Astrocyte of the cerebellum (primary cell): ENCODE results near the gene SBNO1.
A peak's percentile ranks its signal among the peaks of the same experiment; 100 is the strongest.

Source experiments
- DNase-seq: peaks from one replicate; pipeline ENCODE4 v3.0.0-alpha.2; 2011; ENCODE audit warnings: low read depth
- H3K4me3 ChIP-seq: 2 replicates; pipeline ENCODE4 v1.5.1; 2011; ENCODE audit warnings: mild to moderate bottlenecking, low read depth, low read length, moderate library complexity
- in situ Hi-C: cut with HindIII; loops from 2 replicates; pipeline ENCODE4 v1.10.0; 2017; ENCODE audit warnings: low sequenced_read_pairs
- TF ChIP-seq, protein P1 (sequence below): IDR thresholded peaks from 2 replicates; pipeline ENCODE4 v1.5.1; 2012; ENCODE audit warnings: low read length, low read depth, moderate library complexity, mild to moderate bottlenecking; ENCODE audit errors: missing control alignments

The SBNO1 gene

DNA sequence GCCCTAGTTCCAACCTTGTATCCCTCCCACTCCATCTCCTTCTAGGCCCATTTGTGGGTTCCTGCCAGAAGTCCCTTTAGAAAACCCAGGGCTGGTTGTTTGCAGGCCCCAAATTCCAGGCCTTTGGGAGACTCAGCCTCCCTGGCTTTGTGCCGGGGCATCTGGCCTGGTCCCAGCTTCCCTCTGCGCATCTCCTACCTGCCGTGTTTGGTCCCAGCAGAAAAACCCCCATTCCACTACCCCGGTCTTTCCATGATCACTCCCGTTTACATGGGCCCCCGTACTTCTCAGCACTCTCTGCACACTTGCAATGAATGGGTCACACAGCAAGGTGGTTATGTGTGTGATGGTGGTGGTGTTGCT is 34.6 kb upstream of the SBNO1 start:
- TF ChIP-seq, protein P1, sequence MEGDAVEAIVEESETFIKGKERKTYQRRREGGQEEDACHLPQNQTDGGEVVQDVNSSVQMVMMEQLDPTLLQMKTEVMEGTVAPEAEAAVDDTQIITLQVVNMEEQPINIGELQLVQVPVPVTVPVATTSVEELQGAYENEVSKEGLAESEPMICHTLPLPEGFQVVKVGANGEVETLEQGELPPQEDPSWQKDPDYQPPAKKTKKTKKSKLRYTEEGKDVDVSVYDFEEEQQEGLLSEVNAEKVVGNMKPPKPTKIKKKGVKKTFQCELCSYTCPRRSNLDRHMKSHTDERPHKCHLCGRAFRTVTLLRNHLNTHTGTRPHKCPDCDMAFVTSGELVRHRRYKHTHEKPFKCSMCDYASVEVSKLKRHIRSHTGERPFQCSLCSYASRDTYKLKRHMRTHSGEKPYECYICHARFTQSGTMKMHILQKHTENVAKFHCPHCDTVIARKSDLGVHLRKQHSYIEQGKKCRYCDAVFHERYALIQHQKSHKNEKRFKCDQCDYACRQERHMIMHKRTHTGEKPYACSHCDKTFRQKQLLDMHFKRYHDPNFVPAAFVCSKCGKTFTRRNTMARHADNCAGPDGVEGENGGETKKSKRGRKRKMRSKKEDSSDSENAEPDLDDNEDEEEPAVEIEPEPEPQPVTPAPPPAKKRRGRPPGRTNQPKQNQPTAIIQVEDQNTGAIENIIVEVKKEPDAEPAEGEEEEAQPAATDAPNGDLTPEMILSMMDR = no peak
- no peak for DNase-seq
- H3K4me3 ChIP-seq = no peak overlapping the region
- in situ Hi-C loops = loop anchor here (5.0 kb wide), 1 partner anchor 73 kb away; no protein-coding TSS in a partner anchor

- TF ChIP-seq, protein P1 = no peak
- H3K4me3 ChIP-seq = no peak overlapping the region
- in situ Hi-C loops = loop anchor here (5.0 kb wide), 1 partner anchor 74 kb away; no protein-coding TSS in a partner anchor
- peak; percentile 72 for DNase-seq
These were observed 34.1 kb upstream of the SBNO1 start for GRCh38 chr12:123398550-123399254.

DNA sequence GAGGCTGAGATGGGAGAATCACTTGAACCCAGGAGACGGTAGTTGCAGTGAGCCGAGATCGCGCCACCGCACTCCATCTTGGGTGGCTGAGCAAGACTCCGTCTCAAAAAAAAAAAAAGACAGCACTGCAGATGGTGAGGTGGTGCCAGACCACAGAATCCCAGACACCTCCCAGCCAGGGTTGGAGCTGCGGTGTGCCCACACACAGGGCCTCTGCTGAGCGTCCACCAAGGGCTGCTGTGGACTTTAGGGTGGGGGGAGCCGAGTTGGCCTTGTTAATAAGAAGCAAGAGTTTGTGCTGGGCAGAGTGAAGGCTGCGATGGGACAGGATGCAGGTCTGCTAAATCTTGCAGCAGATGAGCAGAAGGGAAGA is 33.5 kb upstream of the SBNO1 start:
- DNase-seq = peak; percentile 13
- no peak overlapping the region for H3K4me3 ChIP-seq

DNA sequence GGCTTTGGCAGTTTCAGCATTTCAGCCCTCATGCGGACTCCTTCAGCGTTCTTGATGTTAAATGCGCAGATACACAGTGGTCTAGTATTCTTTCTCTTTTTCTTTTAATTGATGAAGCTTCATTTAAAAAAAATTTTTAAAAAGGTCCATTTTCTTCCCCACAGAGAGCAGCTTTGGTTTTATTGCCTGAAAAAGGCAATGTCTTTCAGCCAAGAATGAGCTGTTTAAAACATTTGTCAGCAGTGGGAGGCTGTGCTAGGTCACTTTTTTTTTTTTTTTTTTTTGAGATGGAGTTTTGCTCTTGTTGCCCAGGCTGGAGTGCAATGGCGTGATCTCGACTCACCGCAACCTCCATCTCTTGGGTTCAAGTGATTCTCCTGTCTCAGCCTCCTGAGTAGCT is 32.8 kb upstream of the SBNO1 start:
- H3K4me3 ChIP-seq = no peak overlapping the region
- in situ Hi-C loops = loop anchor here (5.0 kb wide), 1 partner anchor 75 kb away; no protein-coding TSS in a partner anchor
- TF ChIP-seq, protein P1 = no peak
- DNase-seq = no peak

More for the DNA sequence above, 33.5 kb upstream of the SBNO1 start:
- TF ChIP-seq, protein P1 = no peak
- in situ Hi-C loops = loop anchor here (5.0 kb wide), 1 partner anchor 74 kb away; no protein-coding TSS in a partner anchor

DNA sequence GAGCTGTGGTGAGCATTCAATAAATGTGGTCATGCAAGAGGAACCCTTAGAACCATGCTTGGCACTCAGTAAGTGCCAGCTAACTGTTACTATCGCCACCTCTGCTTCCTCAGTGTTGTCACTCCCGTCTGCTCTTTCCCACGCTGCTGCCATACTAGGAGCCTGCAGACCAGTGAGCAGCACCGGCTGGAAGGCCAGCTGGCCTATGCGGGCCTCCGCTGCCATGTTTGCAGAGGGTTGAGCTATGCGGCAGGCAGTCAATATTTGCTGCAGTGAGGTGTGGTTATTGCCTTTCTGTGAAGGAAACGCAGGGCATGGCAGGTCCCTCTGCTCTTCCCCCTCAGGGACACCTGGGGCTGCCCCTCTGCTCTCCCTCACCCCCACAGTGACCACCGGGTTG is 32.3 kb upstream of the SBNO1 start:
- no peak for DNase-seq
- in situ Hi-C loops = loop anchor here (5.0 kb wide), 1 partner anchor 75 kb away; no protein-coding TSS in a partner anchor
- TF ChIP-seq, protein P1 = no peak
- H3K4me3 ChIP-seq = no peak overlapping the region

DNA sequence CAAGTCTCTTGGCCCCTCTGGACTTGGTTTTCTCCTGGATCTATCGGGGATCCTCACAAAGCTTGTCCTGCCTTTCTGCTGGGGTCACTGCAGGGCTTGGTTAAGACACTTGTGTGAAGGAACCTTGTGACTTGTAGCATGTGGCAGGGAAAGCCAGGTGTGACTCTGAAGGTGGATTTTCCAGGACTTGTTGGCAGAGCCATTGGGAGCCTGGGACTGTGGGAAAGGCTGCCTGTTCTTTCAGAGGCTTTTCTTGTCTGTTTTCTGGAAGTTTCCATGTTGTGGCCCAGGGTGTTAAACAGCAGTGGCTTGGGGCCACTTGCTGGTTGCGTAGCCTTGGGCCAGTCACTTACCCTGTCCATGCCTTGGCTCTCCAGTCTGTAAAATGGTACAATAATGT is 31.9 kb upstream of the SBNO1 start:
- H3K4me3 ChIP-seq = no peak overlapping the region
- TF ChIP-seq, protein P1 = no peak
- no peak for DNase-seq
- in situ Hi-C loops = loop anchor here (5.0 kb wide), 1 partner anchor 76 kb away; no protein-coding TSS in a partner anchor
